Small intestine (tissue), 16 donors: Measurements from ENCODE around the gene GATB. TPM values are rescaled to one million over a fixed set of nuclear protein-coding genes. Genes with fewer than 3 reads are reported as not detected.

Experiments used
- DNase-seq, 2 donors: peaks; one replicate each; pipeline versions ENCODE4 v3.0.0 to v3.0.0-alpha.2; 2013
- FAIRE-seq: peaks from 2 replicates; lab custom pipeline; 2012; peaks lifted over from hg19 to GRCh38; lab: Jason Lieb, UNC
- H3K27ac ChIP-seq, 3 donors: one replicate each; pipeline ENCODE4 v1.5.1; 2013; ENCODE audit warnings: low read length in 2 of 3, mild to moderate bottlenecking in 2 of 3, control low read depth in 1 of 3, inconsistent platforms in 1 of 3, low read depth in 1 of 3, moderate library complexity in 1 of 3
- H3K27me3 ChIP-seq, 3 donors: one replicate each; pipeline ENCODE4 v1.6.1; 2013; ENCODE audit warnings: low read length in 3 of 3, inconsistent platforms in 1 of 3; ENCODE audit not compliant: control insufficient read depth in 3 of 3, insufficient read depth in 3 of 3
- H3K36me3 ChIP-seq, 3 donors: one replicate each; pipeline ENCODE4 v1.6.1; 2013; ENCODE audit warnings: low read length in 3 of 3, inconsistent platforms in 1 of 3, low read depth in 1 of 3, mild to moderate bottlenecking in 1 of 3, moderate library complexity in 1 of 3; ENCODE audit not compliant: control insufficient read depth in 3 of 3, insufficient read depth in 2 of 3
- H3K4me1 ChIP-seq, 3 donors: one replicate each; pipeline ENCODE4 v1.6.1; 2013; ENCODE audit warnings: low read length in 2 of 3, inconsistent platforms in 1 of 3, low read depth in 1 of 3, mild to moderate bottlenecking in 1 of 3, moderate library complexity in 1 of 3; ENCODE audit not compliant: control insufficient read depth in 3 of 3, insufficient read depth in 2 of 3
- H3K4me3 ChIP-seq, 3 donors: one replicate each; pipeline ENCODE4 v1.5.1; 2013; ENCODE audit warnings: low read length in 3 of 3, control low read depth in 1 of 3, inconsistent platforms in 1 of 3, low read depth in 1 of 3, mild to moderate bottlenecking in 1 of 3, moderate library complexity in 1 of 3
- H3K9me3 ChIP-seq, 2 donors: one replicate each; pipeline ENCODE4 v1.6.1; 2013; ENCODE audit warnings: low read depth in 1 of 2, low read length in 1 of 2; ENCODE audit not compliant: control insufficient read depth in 2 of 2, insufficient read depth in 1 of 2
- WGBS, 3 donors: extraction: QIAGEN DNeasy Blood & Tissue Kit; methylation state at CpG; one replicate each; pipeline ENCODE4 v1.1.7; 2013; 5-methylcytosine and 5-hydroxymethylcytosine counted together
- long read RNA-seq, 10 donors: transcript quantifications; one replicate each; lab custom pipeline, GENCODE V29; 2026
- polyA plus RNA-seq, 4 donors: library from polyadenylated mRNA; stranded (reverse) in 3 of 4; unstranded in 1 of 4; fragments of 200-250 nt in 3 of 4; fragments of 120-200 nt in 1 of 4; gene quantifications; one replicate each; pipeline versions ENCODE4 v1.2.1 to v1.2.3, GENCODE V29; 2013
- donor health status: healthy with polysubstance abuse.
- donor health status: control.
- donor health status: control.
- donor health status: Bipolar disorder and iron deficiency.
- donor health status: healthy.

Gene GATB
- polyA plus RNA-seq = 10 to 100 TPM; 10.5 to 18.0 (median 16.7) TPM
- long read RNA-seq, donor 1, partial matches to known transcripts = 0 of 5 reads
- long read RNA-seq, donor 1, other reads (novel, unspliced or antisense) = 0 of 5 reads
- long read RNA-seq, donor 2, partial matches to known transcripts = 0 of 2 reads
- long read RNA-seq, donor 2, other reads (novel, unspliced or antisense) = 0 of 2 reads
- long read RNA-seq, donor 3, partial matches to known transcripts = 0 of 1 reads
- long read RNA-seq, donor 3, other reads (novel, unspliced or antisense) = 0 of 1 reads
- long read RNA-seq, donor 4 = 0 reads
- long read RNA-seq, donor 5 = 0 reads
- long read RNA-seq, donor 6, partial matches to known transcripts = 0 of 2 reads
- long read RNA-seq, donor 6, other reads (novel, unspliced or antisense) = 0 of 2 reads
- long read RNA-seq, donor 7, transcript GATB-201 (13 exons, 2,385 nt) = major isoform, 8 of 14 reads
- long read RNA-seq, donor 7, partial matches to known transcripts = 0 of 14 reads
- long read RNA-seq, donor 7, other reads (novel, unspliced or antisense) = 0 of 14 reads
- long read RNA-seq, donor 8, partial matches to known transcripts = 0 of 2 reads
- long read RNA-seq, donor 8, other reads (novel, unspliced or antisense) = 0 of 2 reads
- long read RNA-seq, donor 9, partial matches to known transcripts = 0 of 2 reads
- long read RNA-seq, donor 9, other reads (novel, unspliced or antisense) = 0 of 2 reads
- long read RNA-seq, donor 10, partial matches to known transcripts = 0 of 5 reads
- long read RNA-seq, donor 10, other reads (novel, unspliced or antisense) = 0 of 5 reads

DNA sequence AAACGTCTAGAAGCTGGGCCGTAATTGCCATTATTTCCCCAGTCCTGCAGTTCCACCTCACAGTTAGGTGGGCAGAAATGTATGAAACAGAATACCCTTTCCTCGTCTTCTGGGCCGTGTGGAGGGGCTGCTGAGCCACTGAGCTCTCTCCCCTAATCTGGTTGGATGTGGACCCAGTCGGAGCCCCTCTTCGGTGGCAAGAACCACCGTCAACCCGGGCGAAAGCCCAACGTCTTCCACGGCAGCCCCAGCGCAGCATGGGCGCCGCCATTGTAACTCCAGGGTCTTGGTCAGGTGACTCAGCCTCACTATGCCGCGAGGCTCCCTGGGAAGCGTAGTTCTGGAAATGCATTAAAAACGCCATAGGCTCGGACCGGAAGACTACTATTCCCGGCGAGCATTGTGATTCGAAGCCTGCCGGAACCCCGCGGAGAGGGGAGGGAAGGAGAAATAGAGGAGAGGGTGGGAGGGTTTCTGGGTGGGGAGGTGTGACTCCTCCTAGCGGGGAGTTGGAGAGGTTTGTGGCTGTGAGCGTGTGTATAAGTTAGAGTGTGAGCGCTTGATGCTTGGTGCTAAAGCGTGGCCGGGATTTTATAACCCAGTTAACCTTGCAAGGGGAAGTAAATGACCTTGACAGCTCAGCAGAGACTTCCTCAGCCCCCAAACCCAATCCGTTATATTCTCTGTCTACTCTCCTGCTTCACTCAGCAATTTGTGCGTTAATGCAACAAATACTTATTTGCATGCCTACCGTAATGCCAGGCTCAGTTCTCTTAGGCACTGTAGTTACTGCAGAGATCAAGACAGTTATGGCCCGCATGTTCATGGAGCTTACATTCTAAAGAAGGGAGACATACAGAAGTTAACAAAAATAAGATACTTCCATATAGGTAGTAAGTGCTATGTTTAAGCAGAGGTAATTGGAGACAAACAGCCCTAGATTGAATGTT is at the start of gene GATB:
GATB (minus strand) TSS at position 296 of the 950 bp plus-strand sequence; CDS start at position 271, 25 bp downstream.
- H3K4me3 ChIP-seq = peak within 1 kb of the TSS; percentile 86 to 98 (median 95)
- peaks cover 0 to 4% (median 0%) of the 10 kb centered on the region in 3 donors for H3K4me1 ChIP-seq
- peaks cover 0 to 2% (median 2%) of the 10 kb centered on the region in 3 donors for H3K36me3 ChIP-seq
- DNase-seq (peak; percentile 97 to 98), FAIRE-seq (no peak)
- 5% methylated on average over 35 of the region's 35 CpGs for WGBS, 3 donors
- H3K27me3 ChIP-seq = peaks cover 0 to 3% (median 0%) of the 10 kb centered on the region in 3 donors
- peak within 1 kb of the TSS; percentile 11 to 88 (median 48) for H3K27ac ChIP-seq
- H3K9me3 ChIP-seq = no peaks in the 10 kb centered on the region

DNA sequence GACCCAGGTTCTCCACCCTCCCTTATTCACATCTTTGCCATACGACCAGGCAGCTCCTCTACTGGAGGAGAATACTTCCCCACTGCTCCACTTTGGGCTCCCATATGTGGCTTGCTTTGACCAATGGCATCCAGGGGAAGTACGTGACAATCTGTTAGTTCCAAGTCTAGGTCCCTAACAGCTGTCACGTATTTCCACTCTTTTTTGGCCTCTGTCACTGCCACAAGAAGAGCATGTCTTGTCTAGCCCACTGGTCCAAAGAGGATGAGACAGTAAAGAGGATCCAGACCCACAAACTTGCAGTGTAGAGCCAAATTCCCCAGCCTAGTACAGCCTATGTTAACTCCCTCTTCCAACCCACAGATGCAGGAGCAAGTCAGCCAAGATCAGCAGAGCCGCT is 49.7 kb upstream of the GATB start:
- WGBS, 3 donors = 83 to 91% (median 87%) methylated on average over 4 of the region's 4 CpGs
- FAIRE-seq = no peak

DNA sequence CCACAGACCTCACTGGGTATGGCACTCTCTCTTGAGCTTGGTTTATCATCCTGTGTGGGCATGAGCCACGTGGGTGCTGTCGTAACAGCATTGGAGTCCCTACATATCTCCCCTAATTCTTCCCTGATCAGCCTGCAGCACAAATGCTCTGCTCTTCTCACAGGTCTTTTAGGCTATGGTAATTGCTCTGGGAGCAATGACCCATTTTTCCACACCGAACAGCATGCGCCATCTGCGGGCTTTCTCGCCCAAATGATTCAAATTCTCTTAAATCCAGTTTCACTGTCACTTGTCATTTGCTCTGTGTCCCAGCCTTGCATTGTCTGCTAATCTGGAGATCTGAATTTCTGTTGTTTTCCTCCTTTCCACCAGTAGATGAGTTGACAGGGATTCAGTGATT is 48.9 kb upstream of the GATB start:
- no peak for FAIRE-seq
- H3K27ac ChIP-seq = no peak overlapping the region
- H3K4me1 ChIP-seq = peaks cover 0 to 5% (median 5%) of the 10 kb centered on the region in 3 donors
- H3K4me3 ChIP-seq = no peak overlapping the region
- no peaks in the 10 kb centered on the region for H3K9me3 ChIP-seq
- no peaks in the 10 kb centered on the region for H3K27me3 ChIP-seq
- no peak for DNase-seq
- WGBS, 3 donors = 91 to 95% (median 94%) methylated on average over 6 of the region's 6 CpGs
- no peaks in the 10 kb centered on the region for H3K36me3 ChIP-seq

More for the DNA sequence above, 49.7 kb upstream of the GATB start:
- Histone ChIP-seq H3K27ac (no peak overlapping the region), H3K9me3 (no peaks in the 10 kb centered on the region), H3K36me3 (no peaks in the 10 kb centered on the region), H3K27me3 (no peaks in the 10 kb centered on the region), H3K4me3 (no peak overlapping the region), H3K4me1 (peaks cover 0 to 5% (median 5%) of the 10 kb centered on the region in 3 donors)
- no peak for DNase-seq

DNA sequence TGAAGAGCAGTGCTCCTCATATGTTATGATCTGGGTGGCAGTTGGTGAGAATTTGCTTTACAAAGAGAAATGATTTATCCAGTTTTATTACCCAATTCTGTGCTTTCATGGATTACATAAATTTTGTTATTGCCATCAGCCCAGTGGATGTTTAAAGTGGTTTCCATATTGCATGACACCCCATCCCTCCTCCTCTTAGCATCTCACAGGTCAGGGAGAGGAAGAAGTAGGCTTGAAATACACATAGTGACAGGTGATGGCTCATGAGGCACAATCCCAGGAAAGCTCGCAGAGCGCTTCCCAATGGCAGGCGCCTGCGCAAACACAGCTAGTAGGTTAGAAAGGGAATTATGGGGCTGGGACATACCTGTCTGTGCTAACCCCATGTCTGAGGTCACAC is 47.7 kb upstream of the GATB start:
- FAIRE-seq = no peak
- no peaks in the 10 kb centered on the region for H3K27me3 ChIP-seq
- H3K36me3 ChIP-seq = no peaks in the 10 kb centered on the region
- no peaks in the 10 kb centered on the region for H3K9me3 ChIP-seq
- H3K4me3 ChIP-seq = no peak overlapping the region
- 94 to 96% (median 96%) methylated on average over 4 of the region's 4 CpGs for WGBS, 3 donors
- DNase-seq = no peak
- peaks cover 0 to 5% (median 5%) of the 10 kb centered on the region in 3 donors for H3K4me1 ChIP-seq
- no peak overlapping the region for H3K27ac ChIP-seq

DNA sequence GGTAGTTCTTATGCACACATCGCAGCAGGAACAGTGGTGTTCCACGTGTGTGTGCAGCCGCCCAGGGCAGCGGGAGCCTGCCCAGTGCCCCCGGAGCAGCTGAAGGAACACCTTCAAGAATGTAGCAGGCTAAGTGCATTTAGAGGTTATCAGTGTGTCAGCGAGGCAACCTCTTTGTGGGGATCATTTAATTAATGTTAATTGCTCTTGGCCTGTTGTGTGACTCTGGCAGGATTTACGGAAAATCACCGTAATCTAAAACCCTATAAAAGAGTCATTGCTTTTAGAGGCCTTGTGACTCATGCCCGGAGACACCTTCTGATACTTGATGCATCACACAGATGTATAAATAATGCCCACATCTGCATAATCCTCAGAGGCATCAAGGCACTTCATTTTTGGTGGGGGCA is 47.3 kb upstream of the GATB start:
- FAIRE-seq = no peak
- H3K27ac ChIP-seq = no peak overlapping the region

GRCh38 chr4:151807220-151807619 is 46.4 kb upstream of the GATB start:
- 14 to 45% (median 32%) methylated on average over 7 of the region's 7 CpGs for WGBS, 3 donors
- no peak overlapping the region for H3K27ac ChIP-seq
- peaks cover 0 to 5% (median 5%) of the 10 kb centered on the region in 3 donors for H3K4me1 ChIP-seq
- DNase-seq = peak; percentile 75 to 76
- no peaks in the 10 kb centered on the region for H3K9me3 ChIP-seq
- no peak overlapping the region for H3K4me3 ChIP-seq
- no peaks in the 10 kb centered on the region for H3K36me3 ChIP-seq
- no peaks in the 10 kb centered on the region for H3K27me3 ChIP-seq
- FAIRE-seq = no peak

More for the DNA sequence above, 47.3 kb upstream of the GATB start:
- H3K4me3 ChIP-seq = no peak overlapping the region
- no peaks in the 10 kb centered on the region for H3K27me3 ChIP-seq
- H3K36me3 ChIP-seq = no peaks in the 10 kb centered on the region
- WGBS, 3 donors = 18 to 52% (median 27%) methylated on average over 9 of the region's 9 CpGs
- peak; percentile 29 to 81 for DNase-seq
- peaks cover 0 to 5% (median 5%) of the 10 kb centered on the region in 3 donors for H3K4me1 ChIP-seq
- no peaks in the 10 kb centered on the region for H3K9me3 ChIP-seq

- 66 to 91% (median 74%) methylated on average over 6 of the region's 6 CpGs for WGBS, 3 donors
- no peak overlapping the region for H3K4me3 ChIP-seq
- H3K9me3 ChIP-seq = no peaks in the 10 kb centered on the region
- no peaks in the 10 kb centered on the region for H3K27me3 ChIP-seq
- no peak for DNase-seq
- H3K36me3 ChIP-seq = no peaks in the 10 kb centered on the region
- no peak for FAIRE-seq
- peaks cover 0 to 5% (median 5%) of the 10 kb centered on the region in 3 donors for H3K4me1 ChIP-seq
- no peak overlapping the region for H3K27ac ChIP-seq
Measured at GRCh38 chr4:151806511-151806927, 45.7 kb upstream of the GATB start.
